HepG2 (cell line): ENCODE measurements around the gene MEX3D. TPM values are rescaled to one million over a fixed set of nuclear protein-coding genes. Genes with fewer than 3 reads are reported as not detected.

Experiments
- ATF1 ChIP-seq: IDR thresholded peaks from 2 replicates; pipeline ENCODE4 v1.6.1; 2016; ENCODE audit warnings: mild to moderate bottlenecking, control low read depth
- BHLHE40 ChIP-seq: IDR thresholded peaks from 2 replicates; pipeline ENCODE4 v1.6.1; 2011; ENCODE audit warnings: low read length, improper control_type of control experiment
- CHD2 ChIP-seq: IDR thresholded peaks from 2 replicates; pipeline ENCODE4 v1.6.1; 2011; ENCODE audit warnings: low read depth, low read length, improper control_type of control experiment
- DMTF1 ChIP-seq: sonication (generic); formaldehyde crosslinking; IDR thresholded peaks from 2 replicates; pipeline ENCODE4 v1.4.0; 2020; ENCODE audit warnings: mild to moderate bottlenecking, missing genetic modification reagents
- DNMT3B ChIP-seq: conservative IDR thresholded peaks from 2 replicates; pipeline ENCODE4 v1.6.1; 2016; ENCODE audit warnings: missing biosample characterization, control low read depth
- KAT7 ChIP-seq: IDR thresholded peaks from 2 replicates; pipeline ENCODE4 v1.6.1; 2018; ENCODE audit warnings: borderline replicate concordance, missing compliant biosample characterization
- KLF15 ChIP-seq: sonication (generic); formaldehyde crosslinking; IDR thresholded peaks from 2 replicates; pipeline ENCODE4 v1.8.1; 2023; ENCODE audit warnings: borderline replicate concordance, mild to moderate bottlenecking, inconsistent platforms, missing genetic modification reagents, mixed read lengths
- NPAS2 ChIP-seq: sonication (generic); formaldehyde crosslinking; IDR thresholded peaks from 2 replicates; pipeline ENCODE4 v1.8.0; 2022; ENCODE audit warnings: mild to moderate bottlenecking, missing genetic modification reagents, borderline replicate concordance
- POLR2AphosphoS2 ChIP-seq: IDR thresholded peaks from 2 replicates; pipeline ENCODE4 v1.6.1; 2011; ENCODE audit warnings: low read depth, low read length, improper control_type of control experiment
- SNAPC2 ChIP-seq: sonication (generic); formaldehyde crosslinking; IDR thresholded peaks from 2 replicates; pipeline ENCODE4 v1.8.1; 2022; ENCODE audit warnings: mild to moderate bottlenecking, missing genetic modification reagents
- SP1 ChIP-seq, 2 experiments: fragments of 450-650 bp in 1 of 2; sonication (generic) in 1 of 2; formaldehyde crosslinking in 1 of 2; IDR thresholded peaks; 2 replicates each; pipeline versions ENCODE4 v1.4.0 to v1.6.1; 2016 to 2020; ENCODE audit warnings: missing genetic modification reagents in 1 of 2
- ZNF180 ChIP-seq: sonication (generic); formaldehyde crosslinking; IDR thresholded peaks from 2 replicates; pipeline ENCODE4 v1.4.0; 2020; ENCODE audit warnings: low read depth, missing genetic modification reagents, borderline replicate concordance
- ZNF556 ChIP-seq: sonication (generic); formaldehyde crosslinking; IDR thresholded peaks from 2 replicates; pipeline ENCODE4 v1.4.0; 2020; ENCODE audit warnings: mild to moderate bottlenecking, missing genetic modification reagents, borderline replicate concordance
- polyA plus RNA-seq, 8 experiments: library from polyadenylated mRNA; depleted of rRNA in 3 of 8; stranded (reverse) in 7 of 8; unstranded in 1 of 8; fragments of >200 nt; fragmentation: Illumina TruSeq in 4 of 8; extraction: Trizol in 4 of 8; gene quantifications; 2 replicates each; pipeline versions ENCODE4 v1.2.1 to v1.2.3, GENCODE V29; 2011 to 2016; ENCODE audit warnings: low read depth in 4 of 8, missing spikeins in 1 of 8, mixed read lengths in 1 of 8; ENCODE audit not compliant: insufficient read depth in 1 of 8
- total RNA-seq, 5 experiments: library from RNA; depleted of rRNA; stranded (reverse); fragments of >200 nt; fragmentation: Illumina TruSeq; extraction: Trizol; gene quantifications; 2 replicates each; pipeline ENCODE4 v1.2.3, GENCODE V29; 2016; ENCODE audit warnings: low read depth in 1 of 5
- TF ChIP-seq, protein P1 (sequence below): sonication (generic); formaldehyde crosslinking; IDR thresholded peaks from 2 replicates; pipeline ENCODE4 v1.4.0; 2020; ENCODE audit warnings: mild to moderate bottlenecking, missing genetic modification reagents
- TF ChIP-seq, protein P2 (sequence below): sonication (generic); formaldehyde crosslinking; IDR thresholded peaks from 2 replicates; pipeline ENCODE4 v1.4.0; 2020; ENCODE audit warnings: low read depth, mild to moderate bottlenecking, missing genetic modification reagents
- TF ChIP-seq, protein P3 (sequence below): sonication (generic); formaldehyde crosslinking; IDR thresholded peaks from 2 replicates; pipeline ENCODE4 v1.5.0; 2020; ENCODE audit warnings: mild to moderate bottlenecking, missing genetic modification reagents

MEX3D gene
- total and polyA plus RNA-seq, 2 of the 13 experiments (the other 11 are each of a cell fraction or from before 2014, with no cell fraction given): 3.6 to 17.1 TPM

DNA sequence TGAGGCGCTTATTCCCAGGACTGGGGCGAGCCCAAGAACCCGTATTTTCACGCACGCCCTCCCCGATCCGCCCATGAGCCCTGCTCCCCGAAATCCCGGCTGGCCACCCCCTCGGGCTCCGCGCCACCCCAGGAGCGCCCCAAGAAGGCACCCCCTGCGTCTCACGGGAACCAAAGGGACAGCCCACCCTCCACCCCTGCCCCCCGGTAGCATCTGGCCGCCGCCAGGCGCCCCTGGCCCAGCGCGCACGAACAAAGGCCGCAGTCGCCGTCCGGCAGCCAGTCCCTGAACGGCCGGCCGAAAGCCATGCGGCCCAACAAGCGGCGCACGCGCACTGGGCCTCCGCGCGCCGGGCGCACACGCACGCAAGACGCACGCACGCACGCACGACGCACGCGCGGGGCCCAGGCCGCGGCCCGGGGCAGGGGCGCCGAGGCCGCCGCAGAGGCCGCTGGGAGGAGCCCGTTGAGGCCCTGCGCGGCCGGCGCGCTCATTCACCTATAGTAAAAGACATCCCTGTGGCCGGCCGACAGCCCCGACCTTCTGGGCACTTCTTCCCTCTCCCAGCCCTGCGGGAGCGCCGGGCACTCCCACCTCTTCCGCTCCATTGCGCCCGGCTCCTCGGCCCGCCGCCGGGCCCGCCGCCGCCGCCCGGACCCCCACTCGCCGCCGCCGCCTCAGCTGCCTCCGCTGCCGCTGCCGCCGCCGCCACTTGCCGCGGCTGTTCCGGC, 24.1 kb upstream of the MEX3D start (continued):
- TF ChIP-seq, protein P1, sequence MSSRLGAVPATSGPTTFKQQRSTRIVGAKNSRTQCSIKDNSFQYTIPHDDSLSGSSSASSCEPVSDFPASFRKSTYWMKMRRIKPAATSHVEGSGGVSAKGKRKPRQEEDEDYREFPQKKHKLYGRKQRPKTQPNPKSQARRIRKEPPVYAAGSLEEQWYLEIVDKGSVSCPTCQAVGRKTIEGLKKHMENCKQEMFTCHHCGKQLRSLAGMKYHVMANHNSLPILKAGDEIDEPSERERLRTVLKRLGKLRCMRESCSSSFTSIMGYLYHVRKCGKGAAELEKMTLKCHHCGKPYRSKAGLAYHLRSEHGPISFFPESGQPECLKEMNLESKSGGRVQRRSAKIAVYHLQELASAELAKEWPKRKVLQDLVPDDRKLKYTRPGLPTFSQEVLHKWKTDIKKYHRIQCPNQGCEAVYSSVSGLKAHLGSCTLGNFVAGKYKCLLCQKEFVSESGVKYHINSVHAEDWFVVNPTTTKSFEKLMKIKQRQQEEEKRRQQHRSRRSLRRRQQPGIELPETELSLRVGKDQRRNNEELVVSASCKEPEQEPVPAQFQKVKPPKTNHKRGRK: no peak
- TF ChIP-seq DNMT3B (CRISPR knock-in tag) (no peak), POLR2AphosphoS2 (peak; percentile 83; the same call in 1 of the 2 replicates), DMTF1 (CRISPR knock-in tag) (0 out of 2 replicates have a peak, but pooled peaks have one; percentile 75), SP1 (IDR thresholded peaks at IDR 0.05) (no peak), SP1 (CRISPR knock-in tag; IDR thresholded peaks at IDR 0.05) (0 out of 2 replicates have a peak, but pooled peaks have one; percentile 44), CHD2 (no peak), KAT7 (CRISPR knock-in tag) (peak; percentile 70; the same call in 1 of the 2 replicates), ZNF556 (CRISPR knock-in tag) (0 out of 2 replicates have a peak, but pooled peaks have one; percentile 59), NPAS2 (CRISPR knock-in tag) (no peak), KLF15 (CRISPR knock-in tag) (no peak), ZNF180 (CRISPR knock-in tag) (no peak), ATF1 (no peak), SNAPC2 (CRISPR knock-in tag) (no peak), BHLHE40 (peak; percentile 77)
- TF ChIP-seq, protein P2, sequence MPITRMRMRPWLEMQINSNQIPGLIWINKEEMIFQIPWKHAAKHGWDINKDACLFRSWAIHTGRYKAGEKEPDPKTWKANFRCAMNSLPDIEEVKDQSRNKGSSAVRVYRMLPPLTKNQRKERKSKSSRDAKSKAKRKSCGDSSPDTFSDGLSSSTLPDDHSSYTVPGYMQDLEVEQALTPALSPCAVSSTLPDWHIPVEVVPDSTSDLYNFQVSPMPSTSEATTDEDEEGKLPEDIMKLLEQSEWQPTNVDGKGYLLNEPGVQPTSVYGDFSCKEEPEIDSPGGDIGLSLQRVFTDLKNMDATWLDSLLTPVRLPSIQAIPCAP: peak; percentile 87
- TF ChIP-seq, protein P3, sequence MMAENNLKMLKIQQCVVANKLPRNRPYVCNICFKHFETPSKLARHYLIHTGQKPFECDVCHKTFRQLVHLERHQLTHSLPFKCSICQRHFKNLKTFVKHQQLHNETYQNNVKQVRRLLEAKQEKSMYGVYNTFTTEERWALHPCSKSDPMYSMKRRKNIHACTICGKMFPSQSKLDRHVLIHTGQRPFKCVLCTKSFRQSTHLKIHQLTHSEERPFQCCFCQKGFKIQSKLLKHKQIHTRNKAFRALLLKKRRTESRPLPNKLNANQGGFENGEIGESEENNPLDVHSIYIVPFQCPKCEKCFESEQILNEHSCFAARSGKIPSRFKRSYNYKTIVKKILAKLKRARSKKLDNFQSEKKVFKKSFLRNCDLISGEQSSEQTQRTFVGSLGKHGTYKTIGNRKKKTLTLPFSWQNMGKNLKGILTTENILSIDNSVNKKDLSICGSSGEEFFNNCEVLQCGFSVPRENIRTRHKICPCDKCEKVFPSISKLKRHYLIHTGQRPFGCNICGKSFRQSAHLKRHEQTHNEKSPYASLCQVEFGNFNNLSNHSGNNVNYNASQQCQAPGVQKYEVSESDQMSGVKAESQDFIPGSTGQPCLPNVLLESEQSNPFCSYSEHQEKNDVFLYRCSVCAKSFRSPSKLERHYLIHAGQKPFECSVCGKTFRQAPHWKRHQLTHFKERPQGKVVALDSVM: peak; percentile 31; the same call in 1 of the 2 replicates
